ENCODE results near the gene FGF3. TPM values are rescaled to one million over a fixed set of nuclear protein-coding genes. Genes with fewer than 3 reads are reported as not detected.

The FGF3 gene
- total and polyA plus RNA-seq, 10 of the 15 experiments (the other 5 are each of a cell fraction or from before 2014, with no cell fraction given): not detected

DNA sequence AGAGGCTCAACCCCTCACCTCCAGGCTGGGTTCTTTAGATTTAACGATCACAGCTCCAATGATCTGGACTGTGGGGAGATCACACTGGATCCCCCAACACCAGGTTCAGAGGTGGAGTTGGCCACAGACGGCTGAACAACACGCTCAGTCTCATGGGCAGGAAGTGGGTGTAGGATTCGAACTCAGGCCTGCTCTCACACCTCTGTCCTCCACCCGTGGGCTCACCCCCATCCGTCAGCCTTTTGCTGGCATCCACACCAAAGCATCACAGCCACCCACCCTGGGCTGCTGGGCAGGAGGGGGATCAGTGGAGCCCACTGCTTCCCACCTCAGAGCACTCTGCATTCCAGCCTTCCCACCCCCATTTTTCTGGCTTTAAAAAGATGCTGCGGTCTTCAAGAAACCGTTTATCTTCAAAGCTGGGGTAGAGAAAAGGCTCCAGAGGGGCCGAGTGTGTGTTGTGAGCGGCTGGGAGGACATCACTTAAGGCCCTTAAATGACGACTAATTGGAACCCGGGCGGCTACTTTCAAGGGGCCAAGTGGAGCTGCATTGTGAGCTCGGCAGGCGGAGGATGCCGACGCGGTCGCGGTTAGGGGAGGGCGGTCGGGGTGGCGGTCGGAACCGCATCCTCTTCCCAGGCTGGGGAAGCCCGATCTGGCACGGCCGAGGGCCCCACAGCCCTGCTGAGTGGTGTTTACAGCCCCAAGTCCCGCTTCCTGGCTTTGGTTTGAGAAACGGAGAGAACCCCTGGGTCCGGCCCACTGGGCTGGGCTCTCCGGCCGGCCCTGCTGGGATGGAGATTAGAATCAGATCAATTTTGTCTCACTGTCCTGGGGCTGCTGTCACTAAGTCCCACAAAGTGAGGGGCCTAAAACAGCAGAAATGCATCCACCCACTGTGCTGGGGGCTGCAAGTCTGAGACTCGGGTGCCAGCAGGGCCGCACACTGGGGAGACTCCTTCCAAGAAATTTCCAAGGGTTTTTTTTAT lies 15.9 kb upstream of the FGF3 start:
- intact Hi-C loops (cut with micrococcal nuclease; ENCODE audit: unreplicated experiment): no loop called here
- SMC1A ChIA-PET (ENCODE audit: uncharacterized antibody, unreplicated experiment): no interaction called here
- no peaks in the 10 kb centered on the region for H3K79me2 ChIP-seq (ENCODE audit: control insufficient read depth, insufficient read depth, low read length)
- no peaks in the 10 kb centered on the region for H3K9me3 ChIP-seq (replicated peaks; ENCODE audit: control insufficient read depth, insufficient read depth, low read length)
- POLR2A ChIA-PET: no interaction called here
- H3K9ac ChIP-seq (ENCODE audit: control insufficient read depth, insufficient read depth, low read length): no peak overlapping the region
- ATAC-seq (no peak), DNase-seq (ENCODE audit: low read depth, low spot score) (no peak), FAIRE-seq (no peak)
- H3K4me1 ChIP-seq (ENCODE audit: control insufficient read depth, insufficient read depth, low read length): no peaks in the 10 kb centered on the region
- in situ Hi-C loops (cut with MboI): no loop called here
- RAD21 ChIA-PET (ENCODE audit: unreplicated experiment): no interaction called here
- H3K27me3 ChIP-seq (replicated peaks in 1 of 2; ENCODE audit: control insufficient read depth in 2 of 2, insufficient read depth in 2 of 2, low read length in 1 of 2): peaks cover 0 to 3% of the 10 kb centered on the region in 2 experiments; a peak in 3 of 4 replicates
- CTCF ChIA-PET: interaction anchor here (0.9 kb wide), 1 partner anchor 11 kb away, joined by 3 read pairs; no protein-coding TSS in a partner anchor
- H3K4me2 ChIP-seq (ENCODE audit: control insufficient read depth, insufficient read depth): no peak overlapping the region
- 13% methylated on average over 35 of the region's 35 CpGs for WGBS (ENCODE audit: insufficient coverage, insufficient replicate concordance, low lambda C conversion rate, missing lambda C conversion rate)
- BruUV-seq (replicated peaks): no TSS peak
- H3K27ac ChIP-seq (ENCODE audit: control insufficient read depth, insufficient read depth): no peak overlapping the region
- no peak overlapping the region for H3K4me3 ChIP-seq
- H2AFZ ChIP-seq (ENCODE audit: control insufficient read depth, low read depth, low read length): no peak overlapping the region
- H4K20me1 ChIP-seq (ENCODE audit: control insufficient read depth, insufficient read depth): no peaks in the 10 kb centered on the region
- TF ChIP-seq SIN3A (IDR thresholded peaks at IDR 0.05; ENCODE audit: low read depth, low read length) (no peak), RAD51 (IDR thresholded peaks at IDR 0.05) (no peak), TCF3 (IDR thresholded peaks at IDR 0.05; ENCODE audit: borderline replicate concordance, insufficient read depth, low read depth, low read length) (no peak), CBFB (IDR thresholded peaks at IDR 0.05; ENCODE audit: low read depth) (no peak), JUNB (IDR thresholded peaks at IDR 0.05) (no peak), SRF (IDR thresholded peaks at IDR 0.05; ENCODE audit: low read depth in 2 of 2, low read length in 2 of 2) (no peak)
- TF ChIP-seq, protein P1, sequence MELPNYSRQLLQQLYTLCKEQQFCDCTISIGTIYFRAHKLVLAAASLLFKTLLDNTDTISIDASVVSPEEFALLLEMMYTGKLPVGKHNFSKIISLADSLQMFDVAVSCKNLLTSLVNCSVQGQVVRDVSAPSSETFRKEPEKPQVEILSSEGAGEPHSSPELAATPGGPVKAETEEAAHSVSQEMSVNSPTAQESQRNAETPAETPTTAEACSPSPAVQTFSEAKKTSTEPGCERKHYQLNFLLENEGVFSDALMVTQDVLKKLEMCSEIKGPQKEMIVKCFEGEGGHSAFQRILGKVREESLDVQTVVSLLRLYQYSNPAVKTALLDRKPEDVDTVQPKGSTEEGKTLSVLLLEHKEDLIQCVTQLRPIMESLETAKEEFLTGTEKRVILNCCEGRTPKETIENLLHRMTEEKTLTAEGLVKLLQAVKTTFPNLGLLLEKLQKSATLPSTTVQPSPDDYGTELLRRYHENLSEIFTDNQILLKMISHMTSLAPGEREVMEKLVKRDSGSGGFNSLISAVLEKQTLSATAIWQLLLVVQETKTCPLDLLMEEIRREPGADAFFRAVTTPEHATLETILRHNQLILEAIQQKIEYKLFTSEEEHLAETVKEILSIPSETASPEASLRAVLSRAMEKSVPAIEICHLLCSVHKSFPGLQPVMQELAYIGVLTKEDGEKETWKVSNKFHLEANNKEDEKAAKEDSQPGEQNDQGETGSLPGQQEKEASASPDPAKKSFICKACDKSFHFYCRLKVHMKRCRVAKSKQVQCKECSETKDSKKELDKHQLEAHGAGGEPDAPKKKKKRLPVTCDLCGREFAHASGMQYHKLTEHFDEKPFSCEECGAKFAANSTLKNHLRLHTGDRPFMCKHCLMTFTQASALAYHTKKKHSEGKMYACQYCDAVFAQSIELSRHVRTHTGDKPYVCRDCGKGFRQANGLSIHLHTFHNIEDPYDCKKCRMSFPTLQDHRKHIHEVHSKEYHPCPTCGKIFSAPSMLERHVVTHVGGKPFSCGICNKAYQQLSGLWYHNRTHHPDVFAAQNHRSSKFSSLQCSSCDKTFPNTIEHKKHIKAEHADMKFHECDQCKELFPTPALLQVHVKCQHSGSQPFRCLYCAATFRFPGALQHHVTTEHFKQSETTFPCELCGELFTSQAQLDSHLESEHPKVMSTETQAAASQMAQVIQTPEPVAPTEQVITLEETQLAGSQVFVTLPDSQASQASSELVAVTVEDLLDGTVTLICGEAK (IDR thresholded peaks at IDR 0.05; ENCODE audit: borderline replicate concordance): no peak
- TF ChIP-seq, protein P2, sequence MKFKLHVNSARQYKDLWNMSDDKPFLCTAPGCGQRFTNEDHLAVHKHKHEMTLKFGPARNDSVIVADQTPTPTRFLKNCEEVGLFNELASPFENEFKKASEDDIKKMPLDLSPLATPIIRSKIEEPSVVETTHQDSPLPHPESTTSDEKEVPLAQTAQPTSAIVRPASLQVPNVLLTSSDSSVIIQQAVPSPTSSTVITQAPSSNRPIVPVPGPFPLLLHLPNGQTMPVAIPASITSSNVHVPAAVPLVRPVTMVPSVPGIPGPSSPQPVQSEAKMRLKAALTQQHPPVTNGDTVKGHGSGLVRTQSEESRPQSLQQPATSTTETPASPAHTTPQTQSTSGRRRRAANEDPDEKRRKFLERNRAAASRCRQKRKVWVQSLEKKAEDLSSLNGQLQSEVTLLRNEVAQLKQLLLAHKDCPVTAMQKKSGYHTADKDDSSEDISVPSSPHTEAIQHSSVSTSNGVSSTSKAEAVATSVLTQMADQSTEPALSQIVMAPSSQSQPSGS (IDR thresholded peaks at IDR 0.05; ENCODE audit: low read length): no peak
- TF ChIP-seq, protein P3, sequence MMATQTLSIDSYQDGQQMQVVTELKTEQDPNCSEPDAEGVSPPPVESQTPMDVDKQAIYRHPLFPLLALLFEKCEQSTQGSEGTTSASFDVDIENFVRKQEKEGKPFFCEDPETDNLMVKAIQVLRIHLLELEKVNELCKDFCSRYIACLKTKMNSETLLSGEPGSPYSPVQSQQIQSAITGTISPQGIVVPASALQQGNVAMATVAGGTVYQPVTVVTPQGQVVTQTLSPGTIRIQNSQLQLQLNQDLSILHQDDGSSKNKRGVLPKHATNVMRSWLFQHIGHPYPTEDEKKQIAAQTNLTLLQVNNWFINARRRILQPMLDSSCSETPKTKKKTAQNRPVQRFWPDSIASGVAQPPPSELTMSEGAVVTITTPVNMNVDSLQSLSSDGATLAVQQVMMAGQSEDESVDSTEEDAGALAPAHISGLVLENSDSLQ (IDR thresholded peaks at IDR 0.05): no peak
- H3K36me3 ChIP-seq (ENCODE audit: control insufficient read depth in 2 of 2, insufficient read depth in 2 of 2, low read length in 1 of 2): no peaks in the 10 kb centered on the region
